Measurements from ENCODE around the gene ATMIN. TPM values are rescaled to one million over a fixed set of nuclear protein-coding genes. Genes with fewer than 3 reads are reported as not detected.
A peak's percentile ranks its signal among the peaks of the same experiment; 100 is the strongest.

The ATMIN gene
- total RNA-seq, result 10 to 100 TPM; 21.0 to 34.3 (median 29.0) TPM
- 10 to 100 TPM in 2 of 3 donors, 1 to 10 TPM in 1; 9.7 to 11.3 (median 10.6) TPM for polyA plus RNA-seq
- long read RNA-seq, donor 1, full-length matches to known transcripts, result 15 of 15 reads
- long read RNA-seq, donor 1, partial matches to known transcripts, result 0 of 15 reads
- long read RNA-seq, donor 1, other reads (novel, unspliced or antisense), result 0 of 15 reads
- long read RNA-seq, donor 2, full-length matches to known transcripts, result 7 of 7 reads
- long read RNA-seq, donor 2, partial matches to known transcripts, result 0 of 7 reads
- long read RNA-seq, donor 2, other reads (novel, unspliced or antisense), result 0 of 7 reads

GRCh38 chr16:81035398-81035974, at the start of gene ATMIN:
ATMIN (plus strand) TSS chr16:81035842; CDS start chr16:81035871, 29 bp downstream.
- Histone ChIP-seq H3K36me3 (peaks cover 0 to 19% (median 0%) of the 10 kb centered on the region in 6 donors), H3K9me3 (no peaks in the 10 kb centered on the region), H3K27me3 (replicated peaks in 1 of 7) (no peaks in the 10 kb centered on the region), H3K4me3 (peak within 1 kb of the TSS; percentile 64 to 93 (median 73)), H3K4me1 (peaks cover 13 to 46% (median 28%) of the 10 kb centered on the region in 6 donors), H3K27ac (peak within 1 kb of the TSS in 7 of 8 donors; percentile 63 to 91 (median 84))
- DNase-seq, result peak; percentile 97
- no peak for TF ChIP-seq POLR2A (IDR thresholded peaks at IDR 0.05)
- TF ChIP-seq CTCF (IDR thresholded peaks at IDR 0.05 in 8 of 11, conservative IDR thresholded peaks at IDR 0.05 in 3 of 11), result peak; percentile 75 to 98 (median 96)
- TF ChIP-seq POLR2AphosphoS5 (IDR thresholded peaks at IDR 0.05), result peak; percentile 59 to 77 (median 73)
- intact Hi-C loops (cut with DNase I; ENCODE audit: low total_unique reads), result loop anchor here (5.0 kb wide), 1 partner anchor 42 kb away; the partner anchor contains the start of gene C16orf46
- 6 to 20% (median 7%) methylated on average over 15 to 54 of the region's 54 CpGs for WGBS, 5 donors

GRCh38 chr16:80986557-80986956, 49.1 kb upstream of the ATMIN start:
- H3K9me3 ChIP-seq, result no peaks in the 10 kb centered on the region
- no peaks in the 10 kb centered on the region for H3K27me3 ChIP-seq (replicated peaks in 1 of 7)
- TF ChIP-seq POLR2AphosphoS5 (IDR thresholded peaks at IDR 0.05) (no peak), CTCF (IDR thresholded peaks at IDR 0.05 in 8 of 11, conservative IDR thresholded peaks at IDR 0.05 in 3 of 11) (no peak), POLR2A (IDR thresholded peaks at IDR 0.05) (no peak)
- intact Hi-C loops (cut with DNase I; ENCODE audit: low total_unique reads), result no loop called here
- WGBS, 5 donors, result 62 to 75% (median 72%) methylated on average over 2 of the region's 2 CpGs
- H3K4me3 ChIP-seq, result no peak overlapping the region
- no peak overlapping the region for H3K27ac ChIP-seq
- peaks cover 0 to 30% (median 2%) of the 10 kb centered on the region in 6 donors for H3K36me3 ChIP-seq
- no peak for DNase-seq
- H3K4me1 ChIP-seq, result peaks cover 0 to 7% (median 0%) of the 10 kb centered on the region in 6 donors

- Histone ChIP-seq H3K4me1 (peaks cover 0 to 7% (median 0%) of the 10 kb centered on the region in 6 donors), H3K36me3 (peaks cover 0 to 38% (median 6%) of the 10 kb centered on the region in 6 donors), H3K4me3 (no peak overlapping the region), H3K9me3 (no peaks in the 10 kb centered on the region), H3K27me3 (replicated peaks in 1 of 7) (no peaks in the 10 kb centered on the region), H3K27ac (no peak overlapping the region)
- DNase-seq, result no peak
- TF ChIP-seq CTCF (IDR thresholded peaks at IDR 0.05 in 8 of 11, conservative IDR thresholded peaks at IDR 0.05 in 3 of 11) (no peak), POLR2AphosphoS5 (IDR thresholded peaks at IDR 0.05) (no peak), POLR2A (IDR thresholded peaks at IDR 0.05) (no peak)
- WGBS, 5 donors, result 74 to 79% (median 76%) methylated on average over 7 of the region's 7 CpGs
- intact Hi-C loops (cut with DNase I; ENCODE audit: low total_unique reads), result no loop called here
Measured at GRCh38 chr16:80988756-80989155, 46.9 kb upstream of the ATMIN start.

- TF ChIP-seq CTCF (IDR thresholded peaks at IDR 0.05 in 8 of 11, conservative IDR thresholded peaks at IDR 0.05 in 3 of 11) (no peak), POLR2AphosphoS5 (IDR thresholded peaks at IDR 0.05) (no peak), POLR2A (IDR thresholded peaks at IDR 0.05) (no peak)
- H3K27ac ChIP-seq, result no peak overlapping the region
- intact Hi-C loops (cut with DNase I; ENCODE audit: low total_unique reads), result no loop called here
- no peak overlapping the region for H3K4me3 ChIP-seq
- DNase-seq, result no peak
- 43 to 50% (median 47%) methylated on average over 2 of the region's 2 CpGs for WGBS, 5 donors
- H3K9me3 ChIP-seq, result no peaks in the 10 kb centered on the region
- H3K36me3 ChIP-seq, result peaks cover 0 to 41% (median 6%) of the 10 kb centered on the region in 6 donors
- H3K4me1 ChIP-seq, result peaks cover 0 to 7% (median 0%) of the 10 kb centered on the region in 6 donors
- H3K27me3 ChIP-seq (replicated peaks in 1 of 7), result no peaks in the 10 kb centered on the region
Measured at GRCh38 chr16:80989801-80990200, 45.8 kb upstream of the ATMIN start.

Measured in spleen (tissue), 13 donors.